GM19239 (cell line): Measurements from ENCODE around the gene MAGI2.
"Not testable (repeated sequence)": the region's sequence is repeated elsewhere in the genome, so short reads cannot be mapped to it uniquely, and the experiment has no call there.

Source experiments
- DNase-seq: peaks from one replicate; pipeline ENCODE4 v3.0.0; 2011; ENCODE audit warnings: low spot score; ENCODE audit not compliant: insufficient read length
- FAIRE-seq: peaks from 2 replicates; lab custom pipeline; 2011; peaks lifted over from hg19 to GRCh38; lab: Jason Lieb, UNC

Gene MAGI2

DNA sequence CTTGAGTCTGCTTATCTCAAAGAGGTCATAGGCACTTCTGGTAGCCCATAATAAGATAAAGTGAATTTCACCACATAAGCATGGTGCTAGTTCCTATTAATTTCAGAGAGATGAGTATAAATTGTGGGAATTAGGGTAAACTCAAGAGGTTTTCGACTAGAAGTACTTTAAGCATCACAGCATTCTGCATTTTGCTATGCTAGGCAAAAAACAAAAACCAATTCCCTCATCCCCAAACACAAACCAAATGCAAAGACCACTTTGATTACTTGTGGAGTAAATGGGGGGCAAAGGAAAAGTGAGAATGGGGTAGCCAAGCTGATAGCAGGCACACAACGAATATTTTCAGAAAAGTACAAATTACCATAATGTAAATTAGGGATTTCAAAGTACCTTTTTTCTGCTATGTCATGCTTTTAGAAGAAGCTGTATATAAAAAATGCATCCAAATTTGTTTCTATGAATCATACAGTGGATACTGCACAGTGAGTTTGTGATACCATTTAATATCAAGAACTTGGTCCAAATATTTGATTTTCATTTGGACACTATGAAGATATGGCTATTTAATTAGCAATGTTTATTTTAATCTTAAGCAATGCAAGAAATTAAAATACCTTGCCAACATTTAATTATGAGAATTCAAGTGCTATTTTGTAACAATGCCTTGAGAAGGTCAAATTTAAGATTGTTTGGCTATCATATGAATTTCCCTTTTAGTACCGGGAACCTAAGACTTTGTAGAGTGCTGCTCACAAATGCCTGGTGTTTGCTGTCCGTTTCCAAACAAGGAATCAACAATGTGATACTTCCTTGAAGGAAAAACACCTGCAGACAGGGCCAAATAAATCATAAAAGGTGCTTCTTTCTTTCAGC lies 1199.4 kb downstream of the MAGI2 start:
- FAIRE-seq (no peak), DNase-seq (no peak)

DNA sequence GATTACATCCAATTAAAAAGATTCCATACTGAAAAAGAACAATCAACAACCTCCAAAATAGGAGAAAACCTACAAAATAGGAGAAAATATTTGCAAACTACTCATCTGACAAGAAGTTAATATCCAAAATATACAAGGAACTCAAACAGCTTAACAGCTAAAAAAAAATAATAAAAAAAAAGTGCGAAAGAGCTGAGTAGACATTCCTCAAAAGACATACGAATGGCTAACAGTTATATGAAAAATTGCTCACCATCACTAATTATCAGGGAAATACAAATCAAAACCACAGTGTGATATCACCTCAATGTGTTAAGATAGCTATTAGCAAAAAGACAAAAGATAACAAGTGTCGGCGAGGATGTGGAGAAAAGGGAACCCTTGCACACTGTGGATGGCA lies 1204.6 kb downstream of the MAGI2 start:
- DNase-seq (no peak), FAIRE-seq (no peak)

DNA sequence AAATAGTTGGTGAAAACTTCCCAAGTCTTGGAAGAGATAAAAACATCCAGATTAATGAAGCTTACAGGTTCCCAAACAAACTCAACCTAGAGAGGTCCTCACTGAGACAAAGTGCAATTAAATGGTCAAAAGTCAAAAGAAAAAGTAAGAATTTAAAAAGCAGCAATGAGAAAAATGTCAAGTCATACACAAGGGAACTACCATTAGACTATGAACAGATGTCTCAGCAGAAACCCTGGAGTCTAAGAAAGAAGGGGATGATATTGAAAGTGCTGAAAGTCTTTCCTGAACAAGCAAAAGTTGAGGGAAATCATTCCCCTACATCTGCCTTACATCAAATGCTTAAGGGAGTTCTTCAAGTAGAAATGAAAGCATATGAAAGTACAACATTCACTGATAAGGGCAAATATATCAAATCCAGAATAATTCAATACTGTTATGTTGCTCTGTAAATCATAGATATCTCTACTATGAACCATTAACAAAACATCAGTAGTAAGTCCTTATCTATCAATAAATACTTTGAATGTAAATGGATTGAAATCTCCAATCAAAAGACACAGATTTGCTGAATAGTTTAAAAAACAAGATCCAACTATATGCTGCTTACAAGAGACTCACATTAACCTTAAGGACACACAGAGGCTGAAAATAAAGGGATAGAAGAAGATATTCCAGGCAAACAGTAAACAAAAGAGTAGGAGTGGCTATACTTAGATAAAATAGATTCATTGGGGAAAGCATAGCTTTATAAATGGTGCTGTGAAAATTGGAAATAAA lies 1205.4 kb downstream of the MAGI2 start:
- FAIRE-seq = no peak
- no peak for DNase-seq

DNA sequence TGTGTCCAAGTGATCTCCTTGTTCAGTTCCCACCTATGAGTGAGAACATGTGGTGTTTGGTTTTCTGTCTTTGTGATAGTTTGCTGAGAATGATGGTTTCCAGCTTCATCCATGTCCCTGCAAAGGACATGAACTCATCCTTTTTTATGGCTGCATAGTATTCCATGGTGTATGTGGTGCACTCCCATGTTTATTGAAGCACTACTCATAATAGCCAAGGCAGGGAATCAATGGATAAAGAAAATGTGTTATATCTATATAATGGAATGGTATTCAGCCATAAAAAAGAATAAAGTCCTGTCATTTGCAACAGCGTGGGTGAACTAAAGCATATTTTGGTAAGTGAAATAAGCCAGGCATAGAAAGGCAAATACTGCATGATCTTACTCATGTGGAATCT lies 1213.3 kb downstream of the MAGI2 start:
- DNase-seq, FAIRE-seq: not testable (repeated sequence)

DNA sequence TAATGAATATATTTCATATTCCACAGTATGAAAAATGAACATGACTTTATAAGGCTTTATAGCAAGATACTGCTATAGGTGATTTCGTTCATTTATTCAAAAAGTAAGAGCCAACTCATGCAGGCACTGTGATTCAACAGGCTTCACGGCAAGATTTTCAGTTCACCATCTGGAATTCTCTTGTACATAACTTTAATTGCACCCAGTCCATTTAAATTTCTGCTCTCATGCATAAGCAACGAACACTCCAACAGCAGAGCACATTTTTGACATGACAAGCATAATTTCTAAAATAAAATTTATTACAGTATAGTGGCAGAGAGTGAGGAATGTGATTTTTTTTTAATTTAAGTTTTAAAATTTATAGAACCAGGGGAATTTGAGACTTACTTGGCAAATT lies 1218.8 kb downstream of the MAGI2 start:
- no peak for FAIRE-seq

DNA sequence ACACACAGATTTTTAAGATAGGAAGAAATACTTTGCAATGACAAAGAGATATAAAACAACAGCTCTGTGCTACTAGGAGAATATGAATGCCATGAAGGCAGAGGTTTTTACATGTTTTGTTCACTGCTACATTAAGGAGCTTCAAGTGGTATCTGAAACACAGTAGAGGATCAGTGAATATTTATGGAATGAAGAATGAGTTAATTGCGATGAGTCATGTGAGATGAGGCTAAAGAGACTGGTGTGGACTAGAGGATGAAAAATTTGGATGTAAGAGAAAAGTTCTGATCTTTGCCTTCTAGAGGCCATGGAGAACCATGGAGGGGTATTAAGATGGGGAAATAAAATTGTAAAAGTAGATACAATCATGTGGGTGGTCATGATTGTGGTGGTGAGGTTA lies 1220.7 kb downstream of the MAGI2 start:
- DNase-seq (no peak), FAIRE-seq (no peak)

More for the DNA sequence above, 1218.8 kb downstream of the MAGI2 start:
- DNase-seq = no peak

DNA sequence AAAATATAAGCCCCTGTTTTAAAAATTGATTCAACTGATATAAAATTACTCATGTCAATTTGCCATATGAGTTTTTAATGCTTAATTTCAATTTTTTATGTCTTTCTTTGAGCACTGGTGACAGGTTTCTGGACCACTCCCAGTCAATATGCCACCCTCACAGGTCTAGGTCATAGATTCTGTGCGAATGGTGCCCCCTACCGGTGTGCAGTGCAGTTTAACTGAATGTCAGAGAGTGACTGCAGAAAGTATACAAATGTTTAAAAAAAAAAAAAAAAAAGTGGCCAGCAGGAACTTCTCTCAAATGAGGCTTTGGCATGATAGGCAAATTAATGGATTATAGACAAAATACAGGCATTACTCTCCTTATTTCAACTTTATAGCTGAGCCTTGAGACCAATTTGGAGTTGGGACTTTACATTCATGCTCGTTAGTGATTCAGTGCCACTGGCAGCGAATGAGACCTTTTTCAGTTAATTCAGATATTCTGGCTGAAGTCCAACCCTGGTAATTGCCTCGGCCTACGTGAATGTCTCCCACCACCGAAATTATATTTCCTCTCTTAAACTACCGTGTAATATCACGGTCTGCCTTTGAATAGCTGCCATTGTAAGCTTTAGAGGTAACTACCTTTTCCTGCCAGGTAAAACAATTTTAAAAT lies 1227.3 kb downstream of the MAGI2 start:
- FAIRE-seq (no peak), DNase-seq (no peak)

DNA sequence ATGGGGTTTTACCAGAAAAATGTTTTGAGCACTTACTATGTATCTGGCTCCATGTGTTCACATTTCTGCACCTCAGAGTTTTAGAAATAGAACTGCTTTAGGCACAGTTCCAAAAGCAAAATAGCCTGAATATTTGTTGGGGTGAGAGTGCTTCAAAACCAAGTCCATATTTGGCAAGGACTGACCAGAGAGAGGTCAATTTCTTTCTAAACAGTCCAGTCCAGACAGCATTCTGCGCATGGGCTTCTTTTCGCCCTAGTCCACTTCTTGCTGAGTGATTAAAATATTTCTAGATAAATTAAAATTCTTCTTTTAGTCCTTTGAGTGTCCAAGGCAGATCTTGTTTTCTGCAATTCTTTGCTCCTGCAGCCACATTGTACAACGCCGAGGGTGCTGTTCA lies 1227.9 kb downstream of the MAGI2 start:
- DNase-seq (no peak), FAIRE-seq (no peak)

DNA sequence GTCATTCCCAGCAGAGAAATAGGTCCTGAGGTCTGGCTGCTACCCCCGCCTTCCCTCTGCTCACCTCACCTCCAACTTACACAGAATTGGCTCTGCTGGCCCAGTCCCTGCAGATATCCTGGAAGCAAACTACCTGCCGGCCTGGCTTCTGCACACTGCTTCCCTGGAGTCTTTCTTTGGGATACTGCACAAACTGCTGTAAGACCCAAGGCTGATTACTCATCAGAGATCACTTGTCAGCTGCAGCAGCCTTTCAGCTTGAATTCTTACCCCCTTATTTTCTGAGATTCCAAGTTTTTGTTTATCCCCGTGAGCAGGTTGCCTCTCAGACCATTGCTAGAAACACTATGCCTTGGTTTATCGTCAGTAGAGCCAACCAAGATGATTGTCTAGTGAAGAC lies 1228.5 kb downstream of the MAGI2 start:
- no peak for DNase-seq
- no peak for FAIRE-seq

DNA sequence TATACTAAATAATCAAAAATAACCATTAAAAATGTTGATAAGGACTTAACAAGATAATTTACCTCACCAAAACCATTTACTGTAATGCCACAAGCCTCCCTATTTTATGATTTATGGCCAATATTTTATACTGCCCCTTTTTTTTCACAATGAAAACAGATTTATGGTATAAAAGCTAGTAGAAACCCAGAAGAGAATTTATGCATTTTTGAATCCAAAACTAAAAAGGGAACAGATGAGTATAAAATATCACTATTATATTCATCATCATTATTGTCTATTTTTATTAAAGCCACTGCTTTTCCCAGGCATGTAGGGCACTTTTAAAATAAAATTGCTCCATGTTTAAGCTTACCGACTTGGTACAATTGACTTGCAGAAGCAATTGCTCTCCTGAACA lies 1229.9 kb downstream of the MAGI2 start:
- FAIRE-seq (no peak), DNase-seq (no peak)

DNA sequence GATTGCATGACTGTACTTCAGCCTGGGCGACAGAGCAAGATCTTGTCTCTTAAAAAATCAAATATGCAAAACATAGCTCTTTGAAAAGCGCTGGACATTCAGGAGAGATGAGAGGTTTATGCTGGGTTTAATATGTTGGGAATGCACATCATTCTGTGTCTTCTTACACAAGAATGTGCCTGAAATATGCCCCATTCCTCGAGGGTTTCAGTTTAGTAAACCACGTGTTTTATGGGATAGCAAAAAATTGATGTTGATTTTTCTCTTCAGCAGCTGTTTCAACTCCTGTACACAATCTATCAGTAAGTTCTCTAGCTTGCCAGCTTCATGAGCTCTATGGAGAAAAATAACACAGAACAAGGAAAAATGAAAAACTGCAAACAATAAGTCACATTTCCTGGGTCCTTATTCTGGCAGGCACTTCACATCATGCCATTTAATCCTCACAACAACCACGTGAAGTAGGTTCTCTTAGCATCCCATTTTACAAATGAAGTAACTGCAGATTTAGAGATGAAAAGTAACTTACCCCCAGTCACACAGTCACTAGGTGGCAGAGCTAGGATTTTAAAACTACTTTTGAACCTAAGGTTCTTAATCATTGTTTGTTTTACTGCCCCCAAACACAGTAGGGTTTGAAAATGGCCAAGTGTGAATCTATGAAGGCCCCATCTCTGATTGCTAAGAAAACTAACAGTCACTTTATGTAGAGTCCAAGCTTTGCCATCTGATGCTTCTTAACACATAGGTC lies 1231.3 kb downstream of the MAGI2 start:
- DNase-seq (no peak), FAIRE-seq (no peak)

DNA sequence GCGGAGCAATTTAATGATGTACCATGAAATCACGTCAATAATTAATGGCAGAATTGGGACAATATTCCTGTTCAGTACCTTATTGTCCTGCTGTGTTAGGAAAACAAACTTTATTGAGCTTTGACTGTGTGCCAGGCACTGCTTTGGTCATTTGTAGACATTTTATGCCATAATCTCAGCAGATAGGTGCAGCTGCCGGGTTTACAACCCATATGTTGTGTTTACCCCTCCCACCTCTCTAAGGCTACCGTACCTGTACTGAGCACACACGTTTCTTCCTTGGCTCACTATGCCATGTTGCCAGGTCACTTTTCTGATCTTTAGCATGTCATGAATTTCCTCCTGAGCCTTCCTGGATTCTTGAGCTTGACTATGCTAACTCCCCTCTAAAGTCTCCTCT lies 1232.7 kb downstream of the MAGI2 start:
- DNase-seq (no peak), FAIRE-seq (no peak)

DNA sequence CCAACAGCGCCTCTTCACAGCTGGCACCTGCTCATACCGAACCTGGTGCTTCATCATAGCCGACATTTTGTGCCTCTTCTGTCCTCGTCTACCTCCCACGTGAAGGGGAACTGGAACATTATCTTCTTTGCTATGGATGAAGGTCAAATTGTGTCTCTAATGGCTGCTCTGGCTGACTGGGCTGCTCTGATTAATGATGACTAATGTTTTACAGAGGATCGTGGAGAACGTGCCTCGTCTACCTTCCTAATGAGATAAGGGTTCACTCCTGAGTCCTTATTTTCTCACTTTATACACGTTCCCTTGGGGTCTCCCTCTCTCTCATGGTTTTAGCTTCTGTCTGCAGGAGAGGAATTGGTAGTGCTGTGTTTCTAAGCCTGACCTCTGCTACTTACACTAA lies 1234.6 kb downstream of the MAGI2 start:
- FAIRE-seq (no peak), DNase-seq (no peak)

DNA sequence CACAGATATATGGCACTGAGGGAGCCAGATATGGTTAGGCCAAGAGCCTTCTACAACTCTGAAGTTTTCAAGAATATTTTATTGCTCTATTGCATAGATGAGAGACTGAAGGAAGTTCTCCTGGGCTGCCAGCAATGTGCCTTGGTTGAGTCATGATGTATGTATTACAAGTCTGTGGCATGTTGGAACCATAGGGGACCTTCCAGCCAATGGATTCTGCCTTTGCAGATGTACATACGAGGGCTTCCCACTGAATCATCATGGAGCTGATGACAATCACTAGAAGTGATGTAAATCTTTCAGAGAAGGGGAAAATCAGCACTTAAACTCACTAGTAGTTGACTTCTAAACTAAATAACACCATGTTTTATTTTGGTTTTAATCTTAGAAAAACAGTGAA lies 1235.4 kb downstream of the MAGI2 start:
- DNase-seq = no peak
- FAIRE-seq = no peak

DNA sequence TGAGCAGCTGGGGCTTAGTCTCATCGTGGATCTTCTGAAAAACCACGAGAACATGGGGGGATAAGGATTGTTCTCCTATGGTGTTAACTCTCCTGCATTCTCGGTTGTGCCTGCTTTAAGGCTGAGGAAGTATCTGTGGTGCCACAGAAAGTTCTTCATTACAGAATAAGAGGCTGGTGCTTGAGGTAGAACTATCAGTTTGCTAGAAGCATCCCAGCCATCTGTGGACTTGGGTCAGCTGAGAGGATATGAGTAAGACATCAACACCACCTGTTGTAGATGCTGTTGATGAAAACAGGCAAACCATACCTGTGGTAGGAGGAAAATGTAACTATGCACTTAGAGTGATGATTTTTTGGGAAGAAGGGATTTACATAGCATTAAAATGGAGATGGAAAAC lies 1238.3 kb downstream of the MAGI2 start:
- DNase-seq (no peak), FAIRE-seq (no peak)

DNA sequence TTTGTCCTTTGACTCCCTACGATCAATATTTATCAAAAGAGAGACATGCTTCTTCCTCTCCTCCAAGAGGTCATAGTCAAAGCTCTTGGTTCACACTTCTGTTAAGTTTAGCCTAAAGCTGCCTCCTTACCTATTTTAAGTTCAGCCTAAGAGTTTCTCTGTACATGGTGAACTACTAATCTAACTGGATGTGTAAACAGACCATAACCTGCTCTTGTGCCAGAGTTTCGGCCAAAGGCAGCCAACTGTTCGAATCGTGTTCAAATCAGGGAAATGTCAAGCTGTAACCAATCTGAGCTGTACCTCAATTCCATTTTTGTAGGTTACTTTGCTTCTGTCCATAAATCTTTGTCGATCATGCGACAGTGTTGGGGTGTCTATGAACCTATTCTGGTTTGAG lies 1240.1 kb downstream of the MAGI2 start:
- no peak for DNase-seq
- no peak for FAIRE-seq

DNA sequence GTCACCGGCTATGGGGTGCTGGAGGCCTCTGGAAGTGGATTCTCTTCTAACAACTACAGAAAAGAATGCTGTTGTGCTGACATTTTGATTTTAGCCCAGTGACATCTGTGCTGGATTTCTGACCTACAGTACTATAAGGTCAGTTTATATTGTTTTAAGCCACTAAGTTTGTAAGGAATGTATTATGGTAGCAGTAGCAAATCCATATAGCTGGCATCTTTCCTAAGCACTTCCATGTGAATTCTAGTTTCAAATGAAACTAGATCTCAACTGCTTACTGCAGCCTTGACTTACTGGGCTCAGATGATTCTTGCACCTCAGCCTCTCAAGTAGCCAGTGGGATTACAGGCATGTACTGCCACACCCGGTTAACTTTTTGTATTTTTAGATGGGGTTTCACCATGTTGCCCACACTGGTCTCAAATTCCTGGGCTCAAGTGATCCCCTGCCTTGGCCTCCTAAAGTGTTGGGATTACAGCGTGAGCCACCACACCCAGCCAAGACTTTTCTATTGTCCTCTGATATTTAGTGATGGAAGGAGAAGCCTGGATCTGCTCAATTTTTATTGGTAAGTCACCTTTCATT lies 1240.9 kb downstream of the MAGI2 start:
- DNase-seq (no peak), FAIRE-seq (no peak)

DNA sequence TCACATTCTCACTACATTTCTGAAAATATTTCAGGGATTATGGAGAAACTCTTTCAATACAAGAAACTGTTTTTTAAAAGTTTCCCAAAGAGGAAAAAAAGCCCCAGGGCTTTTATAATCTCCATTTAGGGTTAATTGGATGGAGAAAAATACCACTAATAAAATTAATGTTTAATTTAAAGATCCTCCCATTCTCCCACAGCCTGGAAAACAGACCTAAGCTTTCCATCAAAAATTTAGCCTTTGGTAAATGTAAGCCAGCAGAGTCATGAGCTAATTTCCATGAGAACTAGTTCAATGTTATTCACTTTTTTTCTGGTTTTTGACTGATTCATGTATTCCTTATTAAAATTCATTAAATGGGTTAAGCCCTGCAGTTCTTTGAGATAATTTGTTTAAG lies 1246.2 kb downstream of the MAGI2 start:
- FAIRE-seq = no peak

DNA sequence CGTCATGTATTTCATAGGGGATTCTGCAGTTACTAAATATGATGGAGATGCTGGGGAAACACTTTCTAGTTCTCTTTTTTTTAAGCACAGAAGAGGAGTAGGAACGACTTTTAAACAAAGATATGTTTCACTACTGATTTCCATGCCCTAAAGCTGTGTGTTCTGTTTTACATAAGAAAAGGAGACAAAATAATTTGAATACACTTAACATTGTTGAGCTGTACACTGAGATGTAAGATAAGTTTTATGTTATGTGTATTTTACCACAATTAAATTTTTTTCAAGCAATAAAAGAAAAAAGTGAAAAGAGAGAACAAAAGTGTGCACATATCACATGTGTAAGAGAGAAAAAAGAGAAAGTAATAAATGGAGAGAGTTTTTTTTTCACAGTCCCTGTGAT lies 1246.7 kb downstream of the MAGI2 start:
- DNase-seq = no peak
- no peak for FAIRE-seq

More for the DNA sequence above, 1246.2 kb downstream of the MAGI2 start:
- DNase-seq = no peak
